IMR-90 (cell line): Measurements from ENCODE around the gene RIMBP3C.
"Not testable (repeated sequence)": the region's sequence is repeated elsewhere in the genome, so short reads cannot be mapped to it uniquely, and the experiment has no call there.

Source experiments
- BHLHE40 ChIP-seq: fragments of 150-350 bp; IDR thresholded peaks from 2 replicates; pipeline ENCODE4 v1.6.1; 2016; ENCODE audit warnings: mild to moderate bottlenecking, low read depth, low read length
- CEBPB ChIP-seq: IDR thresholded peaks from 2 replicates; pipeline ENCODE4 v1.6.1; 2012; ENCODE audit warnings: low read depth, low read length, improper control_type of control experiment
- CTCF ChIP-seq: conservative IDR thresholded peaks from 2 replicates; pipeline ENCODE4 v1.5.1; 2012; ENCODE audit warnings: mild to moderate bottlenecking, low read depth, low read length, improper control_type of control experiment
- ELK1 ChIP-seq: fragments of 150-350 bp; IDR thresholded peaks from 2 replicates; pipeline ENCODE4 v1.6.1; 2016; ENCODE audit warnings: low read depth, mild to moderate bottlenecking, low read length, moderate library complexity, borderline replicate concordance
- MAFK ChIP-seq: IDR thresholded peaks from 2 replicates; pipeline ENCODE4 v1.6.1; 2012; ENCODE audit warnings: low read depth, low read length, improper control_type of control experiment
- MXI1 ChIP-seq: IDR thresholded peaks from 2 replicates; pipeline ENCODE4 v1.6.1; 2012; ENCODE audit warnings: low read depth, mild to moderate bottlenecking, low read length, moderate library complexity, borderline replicate concordance
- POLR2A ChIP-seq: IDR thresholded peaks from 2 replicates; pipeline ENCODE4 v1.6.1; 2012; ENCODE audit warnings: mild to moderate bottlenecking, low read depth, low read length
- RAD21 ChIP-seq: IDR thresholded peaks from 2 replicates; pipeline ENCODE4 v1.6.1; 2012; ENCODE audit warnings: low read length, improper control_type of control experiment
- USF2 ChIP-seq: fragments of 150-350 bp; IDR thresholded peaks from 2 replicates; pipeline ENCODE4 v1.6.1; 2017; ENCODE audit warnings: mild to moderate bottlenecking, antibody characterized with exemption, low read length, low read depth

GRCh38 chr22:21596356-21597135 is 45.3 kb upstream of the RIMBP3C start:
- not testable (repeated sequence) for TF ChIP-seq CTCF, MXI1, BHLHE40, CEBPB, RAD21, USF2, MAFK, POLR2A, ELK1
